ENCODE results near the gene UAP1L1.
A peak's percentile ranks its signal among the peaks of the same experiment; 100 is the strongest.

UAP1L1 gene

DNA sequence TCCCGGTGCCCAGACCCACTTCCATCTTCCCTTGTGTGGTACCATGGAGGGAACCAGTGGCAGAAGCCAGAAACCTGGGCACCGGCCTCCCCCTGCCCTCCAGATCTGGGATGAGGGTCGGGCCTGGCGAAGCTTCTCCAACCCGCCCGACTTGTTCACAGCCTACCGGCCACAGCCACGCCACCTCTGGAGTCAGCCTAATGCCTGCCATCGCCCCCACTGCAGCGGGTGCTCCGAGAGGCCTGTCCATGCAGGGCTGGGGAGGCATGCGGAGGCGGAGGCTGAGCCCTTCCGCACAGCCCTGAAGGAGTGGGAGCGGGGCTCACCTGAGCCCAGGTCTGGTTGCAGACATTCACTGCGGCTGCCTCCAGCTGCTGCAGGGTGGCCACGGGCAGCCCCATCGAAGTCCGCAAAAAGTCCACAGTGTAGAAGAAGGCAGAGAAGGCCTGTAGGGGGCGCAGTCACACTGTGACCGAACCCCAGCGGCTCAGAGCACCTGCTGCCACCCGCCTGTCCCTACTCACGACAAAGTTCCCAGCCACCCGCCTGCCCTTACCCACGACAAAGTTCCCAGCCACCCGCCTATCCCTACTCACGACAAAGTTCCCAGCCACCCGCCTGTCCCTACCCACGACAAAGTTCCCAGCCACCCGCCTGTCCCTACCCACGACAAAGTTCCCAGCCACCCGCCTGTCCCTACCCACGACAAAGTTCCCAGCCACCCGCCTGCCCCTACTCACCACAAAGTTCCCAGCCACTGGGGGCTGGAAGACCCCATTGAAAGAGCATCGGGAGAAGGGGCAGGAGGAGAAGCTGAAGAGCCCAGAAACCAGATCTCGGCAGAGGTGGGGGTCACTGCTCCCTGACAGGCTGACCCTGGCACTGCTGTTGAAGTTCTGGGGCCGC is 27.5 kb upstream of the UAP1L1 start:
- no peak overlapping the region for H3K4me3 ChIP-seq (ENCODE audit: low read depth, low read length)
- TF ChIP-seq, protein P1, sequence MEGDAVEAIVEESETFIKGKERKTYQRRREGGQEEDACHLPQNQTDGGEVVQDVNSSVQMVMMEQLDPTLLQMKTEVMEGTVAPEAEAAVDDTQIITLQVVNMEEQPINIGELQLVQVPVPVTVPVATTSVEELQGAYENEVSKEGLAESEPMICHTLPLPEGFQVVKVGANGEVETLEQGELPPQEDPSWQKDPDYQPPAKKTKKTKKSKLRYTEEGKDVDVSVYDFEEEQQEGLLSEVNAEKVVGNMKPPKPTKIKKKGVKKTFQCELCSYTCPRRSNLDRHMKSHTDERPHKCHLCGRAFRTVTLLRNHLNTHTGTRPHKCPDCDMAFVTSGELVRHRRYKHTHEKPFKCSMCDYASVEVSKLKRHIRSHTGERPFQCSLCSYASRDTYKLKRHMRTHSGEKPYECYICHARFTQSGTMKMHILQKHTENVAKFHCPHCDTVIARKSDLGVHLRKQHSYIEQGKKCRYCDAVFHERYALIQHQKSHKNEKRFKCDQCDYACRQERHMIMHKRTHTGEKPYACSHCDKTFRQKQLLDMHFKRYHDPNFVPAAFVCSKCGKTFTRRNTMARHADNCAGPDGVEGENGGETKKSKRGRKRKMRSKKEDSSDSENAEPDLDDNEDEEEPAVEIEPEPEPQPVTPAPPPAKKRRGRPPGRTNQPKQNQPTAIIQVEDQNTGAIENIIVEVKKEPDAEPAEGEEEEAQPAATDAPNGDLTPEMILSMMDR (IDR thresholded peaks at IDR 0.05; ENCODE audit: low read depth, low read length): 0 out of 2 replicates have a peak, but pooled peaks have one; percentile 28

DNA sequence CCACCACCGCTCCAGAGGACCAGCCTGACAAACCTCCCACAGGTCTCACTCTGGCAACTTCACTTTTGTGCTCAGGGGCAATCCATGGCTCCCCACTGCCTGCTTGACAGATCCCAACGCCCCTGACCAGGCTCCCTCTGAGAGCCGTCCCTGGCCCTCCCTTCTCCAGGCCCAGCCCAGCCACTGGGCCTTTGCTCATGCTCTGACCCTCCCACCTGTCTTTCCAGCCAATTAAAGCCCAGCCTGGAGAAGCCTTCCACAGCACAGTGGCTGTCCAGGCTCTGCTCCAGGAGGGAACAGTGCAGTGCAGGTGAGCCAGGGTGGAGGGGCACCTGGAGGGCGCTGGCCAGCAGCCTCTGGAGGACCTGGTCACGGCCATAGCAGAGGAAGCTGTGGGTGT is 26.7 kb upstream of the UAP1L1 start:
- TF ChIP-seq, protein P1 (IDR thresholded peaks at IDR 0.05; ENCODE audit: low read depth, low read length): no peak
- H3K4me3 ChIP-seq (ENCODE audit: low read depth, low read length): no peak overlapping the region

DNA sequence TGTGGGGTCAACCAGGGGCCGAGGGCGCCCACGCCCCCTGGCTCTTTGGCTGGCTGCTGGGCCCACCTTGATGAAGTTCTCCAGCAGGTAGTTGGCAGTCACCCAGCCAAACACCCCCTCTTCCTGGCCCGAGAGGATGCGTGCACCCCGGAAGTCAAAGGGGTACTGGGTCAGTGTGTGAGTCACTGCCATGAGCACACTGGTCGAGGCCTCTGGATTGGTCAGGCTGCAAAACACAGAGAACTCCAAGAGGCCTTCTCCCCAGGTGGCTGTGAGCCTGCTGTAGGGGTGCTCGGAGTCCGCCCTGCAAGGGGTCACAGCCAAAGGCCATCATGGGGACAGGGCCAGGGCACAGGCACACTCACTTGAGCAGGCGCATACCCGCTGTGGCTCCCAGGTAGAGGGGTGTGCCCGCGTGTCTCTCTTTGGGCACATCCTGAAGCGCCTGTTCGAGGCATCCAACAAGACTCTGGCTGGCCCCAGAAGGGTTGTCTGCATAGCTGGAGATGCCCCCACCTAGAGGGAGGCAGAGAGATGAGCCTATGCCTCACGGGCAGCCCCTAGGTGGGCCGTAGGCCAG is 26.1 kb upstream of the UAP1L1 start:
- no peak overlapping the region for H3K4me3 ChIP-seq (ENCODE audit: low read depth, low read length)
- TF ChIP-seq, protein P1 (IDR thresholded peaks at IDR 0.05; ENCODE audit: low read depth, low read length): no peak

DNA sequence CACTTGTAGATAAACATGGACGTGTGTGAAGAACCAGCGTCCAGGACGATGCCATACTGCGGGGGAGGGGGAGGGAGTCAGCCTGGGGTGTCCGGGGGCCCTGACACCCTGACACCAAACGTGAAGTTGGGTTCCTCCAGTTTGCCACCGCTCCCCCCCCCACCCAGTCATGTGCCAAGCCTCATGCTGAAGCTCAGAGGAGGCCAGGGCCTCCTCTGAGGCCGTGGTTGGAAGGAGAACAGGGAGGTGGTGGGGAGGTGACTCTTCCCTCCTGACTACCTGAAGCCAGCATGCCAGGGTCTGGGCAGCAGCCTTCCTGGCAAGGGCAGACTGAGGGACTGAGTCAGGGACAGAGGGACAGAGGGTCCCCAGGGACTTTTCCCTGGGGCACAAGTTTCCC is 25.0 kb upstream of the UAP1L1 start:
- H3K4me3 ChIP-seq (ENCODE audit: low read depth, low read length): no peak overlapping the region
- TF ChIP-seq, protein P1 (IDR thresholded peaks at IDR 0.05; ENCODE audit: low read depth, low read length): no peak

DNA sequence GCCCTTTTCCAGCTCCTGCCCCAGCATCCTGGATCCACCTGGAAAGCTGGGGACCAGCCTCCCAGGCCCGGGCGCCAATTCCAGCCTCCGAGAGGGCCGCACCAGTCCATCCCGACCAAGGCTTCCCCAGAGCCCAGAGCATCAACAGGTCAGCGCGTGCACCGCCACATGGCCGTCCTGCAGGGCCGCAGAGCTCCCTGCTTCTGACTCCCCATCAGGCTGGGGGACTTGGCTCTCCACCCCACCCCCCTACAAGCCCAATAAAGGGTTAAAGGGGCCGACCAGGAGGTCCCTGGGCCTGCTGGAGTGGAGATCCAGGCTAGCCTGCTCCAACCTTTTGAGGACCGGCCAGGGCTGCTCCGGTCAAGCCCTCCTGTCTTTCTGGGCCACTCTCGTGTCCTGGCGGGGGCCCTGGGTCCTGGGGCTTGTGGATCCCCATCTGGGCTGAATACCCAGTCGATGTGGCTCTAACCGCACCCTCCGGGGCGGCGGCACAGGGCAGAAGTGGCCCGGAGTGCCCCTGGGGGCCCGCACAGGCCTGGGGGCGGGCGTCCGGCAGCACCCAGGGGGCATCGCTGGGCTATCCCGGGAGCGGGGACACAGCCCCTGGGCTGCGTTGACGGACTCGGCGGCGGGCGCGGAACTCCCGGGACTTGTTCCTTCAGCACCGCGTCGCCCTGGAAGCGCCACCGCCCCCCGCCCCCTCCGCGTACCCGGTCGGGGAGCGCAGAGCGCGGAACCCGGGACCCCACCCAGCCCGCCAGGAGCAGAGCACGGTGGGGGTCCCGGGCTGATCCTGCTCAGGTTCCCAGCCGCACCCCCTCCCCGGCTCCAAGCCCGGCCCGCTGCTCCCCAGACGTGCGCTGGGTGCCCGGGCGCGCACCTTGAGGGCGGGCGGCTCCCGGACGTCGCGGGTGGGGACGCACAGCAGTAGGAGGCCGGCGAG is 24.0 kb upstream of the UAP1L1 start:
- H3K4me3 ChIP-seq (ENCODE audit: low read depth, low read length): no peak overlapping the region
- TF ChIP-seq, protein P1 (IDR thresholded peaks at IDR 0.05; ENCODE audit: low read depth, low read length): no peak

DNA sequence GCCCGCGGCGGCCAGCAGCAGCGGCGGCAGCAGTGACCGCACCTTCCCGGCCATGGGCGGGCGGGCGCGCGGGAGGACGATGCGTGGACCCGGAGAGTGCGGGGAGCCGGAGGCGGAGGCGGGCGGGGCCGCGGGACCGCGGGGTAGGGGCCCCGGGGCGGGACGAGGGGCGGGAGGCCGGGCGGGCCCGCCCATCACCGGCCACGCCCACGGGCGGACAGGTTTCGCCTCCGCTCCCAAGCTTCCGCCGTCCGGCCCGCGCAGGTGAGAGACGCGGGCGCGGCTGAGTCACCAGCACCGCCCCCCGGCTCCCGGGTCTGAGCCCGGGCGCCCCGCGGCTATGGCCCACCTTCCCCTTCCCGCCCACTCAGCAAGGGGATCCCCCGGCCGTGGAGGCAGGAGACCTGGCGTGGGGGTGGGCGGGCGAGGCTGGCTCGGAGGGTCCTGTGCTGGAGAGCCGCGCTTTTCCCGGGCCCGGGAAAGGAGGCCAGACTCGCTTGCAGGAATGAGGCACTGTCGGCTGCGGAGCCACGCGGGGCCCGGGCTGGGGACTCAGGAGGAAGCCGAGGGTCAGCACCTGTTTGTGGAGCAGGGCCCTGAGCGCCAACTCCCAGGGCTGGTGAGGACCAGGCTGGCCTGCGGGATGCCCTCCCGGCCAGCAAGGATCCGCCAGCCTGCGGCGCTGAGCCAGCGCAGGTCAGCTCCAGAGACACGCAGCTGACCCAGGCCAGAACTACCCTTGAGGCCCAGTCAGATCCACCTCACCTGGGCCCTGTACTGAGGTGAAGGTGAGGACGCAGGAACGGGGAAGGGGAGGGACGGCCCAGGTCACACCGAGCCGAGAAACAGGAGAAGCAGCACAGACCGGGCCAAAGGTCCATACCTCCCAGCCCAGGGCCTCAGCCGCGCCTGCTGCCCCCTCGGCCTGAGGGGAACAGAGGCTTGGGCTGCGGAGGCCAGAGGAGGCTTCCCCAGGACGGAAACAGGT is 23.1 kb upstream of the UAP1L1 start, which contains the start of gene ENTPD2:
TSS of gene ENTPD2 (minus strand) at position 118 of the 988 bp plus-strand sequence. CDS start at position 54, 64 bp downstream.
- TF ChIP-seq, protein P1 (IDR thresholded peaks at IDR 0.05; ENCODE audit: low read depth, low read length): no peak
- no peak within 1 kb of the TSS for H3K4me3 ChIP-seq (ENCODE audit: low read depth, low read length)
